22Rv1 (cell line): Measurements from ENCODE around the gene LDOC1.

ENCODE experiments used
- H3K27ac ChIP-seq: fragments of 450-650 bp; 2 replicates; pipeline ENCODE4 v1.5.1; 2017
- CTCF ChIP-seq: fragments of 450-650 bp; IDR thresholded peaks from 2 replicates; pipeline ENCODE4 v1.5.1; 2017; ENCODE audit warnings: mild to moderate bottlenecking
- ZFX ChIP-seq: fragments of 450-650 bp; IDR thresholded peaks from 2 replicates; pipeline ENCODE4 v1.6.1; 2017; ENCODE audit warnings: antibody characterized with exemption, borderline replicate concordance

LDOC1 gene

GRCh38 chrX:141127146-141127545 lies 49.8 kb downstream of the LDOC1 start:
- no peak overlapping the region for H3K27ac ChIP-seq
- TF ChIP-seq ZFX (no peak), CTCF (no peak)
